Small intestine (tissue), 4 donors: Measurements from ENCODE around the gene DMBT1. TPM values are rescaled to one million over a fixed set of nuclear protein-coding genes. Genes with fewer than 3 reads are reported as not detected.

Experiments used
- polyA plus RNA-seq, 4 donors: library from polyadenylated mRNA; stranded (reverse) in 3 of 4; unstranded in 1 of 4; fragments of 200-250 nt in 3 of 4; fragments of 120-200 nt in 1 of 4; gene quantifications; one replicate each; pipeline versions ENCODE4 v1.2.1 to v1.2.3, GENCODE V29; 2013
- donor health status: healthy with polysubstance abuse.
- donor health status: Bipolar disorder and iron deficiency.
- donor health status: healthy.

DMBT1 gene
- polyA plus RNA-seq, 4 donors: 10.5 to 2,003 (median 65.4) TPM

Other genes with a start within 250 kb of the DMBT1 start
- gene PLEKHA1, start 186.0 kb upstream of the DMBT1 start, polyA plus RNA-seq: 10 to 100 TPM; 15.4 to 64.7 (median 23.7) TPM
- under 1 TPM in 1 of 4 donors, not detected in 3; 0.06 TPM for gene ARMS2, start 106.1 kb upstream of the DMBT1 start, polyA plus RNA-seq
- 10 to 100 TPM in 2 of 4 donors, 1 to 10 TPM in 2; 1.6 to 44.7 (median 15.4) TPM for gene HTRA1, start 99.2 kb upstream of the DMBT1 start, polyA plus RNA-seq
- not detected for gene C10orf120, start 139.1 kb downstream of the DMBT1 start, polyA plus RNA-seq